ENCODE data around the gene CCDC184. TPM values are rescaled to one million over a fixed set of nuclear protein-coding genes. Genes with fewer than 3 reads are reported as not detected.

CCDC184 gene
- polyA plus RNA-seq, 3 donors, result 0.03 TPM; not detected in 2

- no peak overlapping the region for H3K27ac Mint-ChIP-seq
- Histone ChIP-seq H2AFZ (ENCODE audit: insufficient read depth, low read depth, low read length, poor library complexity, severe bottlenecking) (no peak overlapping the region), H3K79me2 (ENCODE audit: insufficient read depth, low read length) (no peaks in the 10 kb centered on the region), H3K4me2 (replicated peaks; ENCODE audit: extremely low read depth, low read length, poor library complexity, severe bottlenecking) (no peak overlapping the region), H3K27me3 (ENCODE audit: control insufficient read depth in 2 of 2, insufficient read depth in 2 of 2, low read length in 2 of 2) (peaks cover 0 to 2% of the 10 kb centered on the region in 2 donors), H3K9ac (ENCODE audit: insufficient read depth, low read length, poor library complexity, severe bottlenecking) (no peak overlapping the region), H3K4me3 (replicated peaks in 1 of 3; ENCODE audit: low read depth in 2 of 3, low read length in 3 of 3) (no peak overlapping the region), H3K9me3 (replicated peaks in 1 of 2; ENCODE audit: control insufficient read depth in 1 of 2, insufficient read depth in 1 of 2, low read length in 2 of 2) (no peaks in the 10 kb centered on the region), H3K4me1 (ENCODE audit: control insufficient read depth in 1 of 2, insufficient read depth in 2 of 2, low read length in 2 of 2) (no peaks in the 10 kb centered on the region), H4K20me1 (ENCODE audit: insufficient read depth, low read length) (no peaks in the 10 kb centered on the region), H3K36me3 (replicated peaks in 1 of 2; ENCODE audit: control insufficient read depth in 1 of 2, insufficient read depth in 2 of 2, low read length in 2 of 2) (no peaks in the 10 kb centered on the region), H3K27ac (ENCODE audit: low read depth in 1 of 2, low read length in 2 of 2) (no peak overlapping the region)
- DNase-seq, result no peak
- no peak for TF ChIP-seq CTCF (IDR thresholded peaks at IDR 0.05)
- intact Hi-C loops (cut with micrococcal nuclease), result no loop called here
- no peaks in the 10 kb centered on the region for H3K9me3 Mint-ChIP-seq
- H3K4me3 Mint-ChIP-seq, result no peak overlapping the region
- no CpG with 5 or more reads among the region's 2 CpGs for WGBS (ENCODE audit: insufficient coverage)
- peaks cover 0 to 4% (median 4%) of the 10 kb centered on the region in 3 donors for H3K27me3 Mint-ChIP-seq (ENCODE audit: low read depth in 3 of 3)
- H3K4me1 Mint-ChIP-seq, result peaks cover 3% of the 10 kb centered on the region
- no peaks in the 10 kb centered on the region for H3K36me3 Mint-ChIP-seq
These were observed 19.0 kb upstream of the CCDC184 start for GRCh38 chr12:48164451-48164850.

GRCh38 chr12:48165089-48165981 lies 18.1 kb upstream of the CCDC184 start:
- intact Hi-C loops (cut with micrococcal nuclease), result no loop called here
- H3K27me3 ChIP-seq (ENCODE audit: control insufficient read depth in 2 of 2, insufficient read depth in 2 of 2, low read length in 2 of 2), result peaks cover 0 to 2% of the 10 kb centered on the region in 2 donors
- H3K9me3 ChIP-seq (replicated peaks in 1 of 2; ENCODE audit: control insufficient read depth in 1 of 2, insufficient read depth in 1 of 2, low read length in 2 of 2), result no peaks in the 10 kb centered on the region
- H3K4me3 ChIP-seq (replicated peaks in 1 of 3; ENCODE audit: low read depth in 2 of 3, low read length in 3 of 3), result no peak overlapping the region
- no peaks in the 10 kb centered on the region for H4K20me1 ChIP-seq (ENCODE audit: insufficient read depth, low read length)
- H3K27ac ChIP-seq (ENCODE audit: low read depth in 1 of 2, low read length in 2 of 2), result no peak overlapping the region
- TF ChIP-seq CTCF (IDR thresholded peaks at IDR 0.05), result peak; percentile 98
- no peak overlapping the region for H3K9ac ChIP-seq (ENCODE audit: insufficient read depth, low read length, poor library complexity, severe bottlenecking)
- Mint-ChIP-seq H3K36me3 (no peaks in the 10 kb centered on the region), H3K9me3 (no peaks in the 10 kb centered on the region), H3K4me3 (no peak overlapping the region), H3K4me1 (peaks cover 3% of the 10 kb centered on the region), H3K27ac (peak overlapping the region in 1 of 7 donors; percentile 24), H3K27me3 (ENCODE audit: low read depth in 3 of 3) (peaks cover 0 to 4% (median 4%) of the 10 kb centered on the region in 3 donors)
- no peak overlapping the region for H2AFZ ChIP-seq (ENCODE audit: insufficient read depth, low read depth, low read length, poor library complexity, severe bottlenecking)
- peak; percentile 41 to 60 (median 58) for DNase-seq
- H3K36me3 ChIP-seq (replicated peaks in 1 of 2; ENCODE audit: control insufficient read depth in 1 of 2, insufficient read depth in 2 of 2, low read length in 2 of 2), result no peaks in the 10 kb centered on the region
- no peaks in the 10 kb centered on the region for H3K4me1 ChIP-seq (ENCODE audit: control insufficient read depth in 1 of 2, insufficient read depth in 2 of 2, low read length in 2 of 2)
- H3K79me2 ChIP-seq (ENCODE audit: insufficient read depth, low read length), result no peaks in the 10 kb centered on the region
- no peak overlapping the region for H3K4me2 ChIP-seq (replicated peaks; ENCODE audit: extremely low read depth, low read length, poor library complexity, severe bottlenecking)
- no CpG with 5 or more reads among the region's 2 CpGs for WGBS (ENCODE audit: insufficient coverage)
